K562 (cell line): ENCODE results near the gene OSBPL3. TPM values are rescaled to one million over a fixed set of nuclear protein-coding genes. Genes with fewer than 3 reads are reported as not detected.

ENCODE experiments used
- ATAC-seq: fragments of 200-7000 bp; cut with Tn5 transposase; 3 replicates; pipeline ENCODE4 v1.9.1; 2020; ENCODE audit warnings: moderate library complexity
- BruUV-seq: library from RNA; stranded (reverse); fragments of 400-500 nt; replicated peaks from 2 replicates; lab custom pipeline; 2021; lab: Mats Ljungman, UMichigan
- CTCF ChIA-PET: fragments of 300-600 bp; formaldehyde crosslinking; extraction: SDS; loops from one replicate; lab custom pipeline; 2021; ENCODE audit warnings: low intra/inter-chr PET ratio; lab: Yijun Ruan, JAX
- POLR2A ChIA-PET: fragments of 300-600, 350-650 bp; sonication (Branson Sonifier 250); formaldehyde crosslinking; extraction: SDS; loops from one replicate; lab custom pipeline; 2021; ENCODE audit warnings: antibody characterized with exemption, inconsistent platforms; lab: Yijun Ruan, JAX
- DNase-seq, 4 experiments: peaks; one replicate each; pipeline versions ENCODE4 v3.0.0 to v3.0.0-alpha.2; 2011 to 2018; ENCODE audit warnings: low spot score in 3 of 4, mixed read lengths in 3 of 4; ENCODE audit errors: extremely low read depth in 1 of 4
- FAIRE-seq: peaks from 2 replicates; lab custom pipeline; 2011; peaks lifted over from hg19 to GRCh38; lab: Jason Lieb, UNC
- H2AFZ ChIP-seq: 2 replicates; pipeline ENCODE4 v1.6.0; 2011; ENCODE audit warnings: low read depth, low read length, control low read depth, inconsistent platforms
- H3K27ac ChIP-seq: fragments of 200-600 bp; 3 replicates; pipeline ENCODE4 v1.8.0; 2011; ENCODE audit warnings: low read depth, mild to moderate bottlenecking, control low read depth, inconsistent platforms, low read length, moderate library complexity, mixed read lengths; ENCODE audit errors: extremely low read depth
- H3K27me3 ChIP-seq, 2 experiments: fragments of 300-600 bp in 1 of 2; 2 replicates in 1 of 2; 3 replicates in 1 of 2; pipeline versions ENCODE4 v1.6.0 to v1.8.0; 2011; ENCODE audit warnings: inconsistent platforms in 2 of 2, low read length in 2 of 2, mild to moderate bottlenecking in 1 of 2, mixed read lengths in 1 of 2, moderate library complexity in 1 of 2; ENCODE audit not compliant: control insufficient read depth in 2 of 2, insufficient read depth in 2 of 2
- H3K36me3 ChIP-seq: fragments of 300-600 bp; 3 replicates; pipeline ENCODE4 v1.8.0; 2011; ENCODE audit warnings: mild to moderate bottlenecking, low read length, inconsistent platforms; ENCODE audit not compliant: control insufficient read depth, insufficient read depth
- H3K4me1 ChIP-seq, 2 experiments: fragments of 200-600 bp in 1 of 2; replicated peaks in 1 of 2; 2 replicates in 1 of 2; 3 replicates in 1 of 2; pipeline versions ENCODE4 v1.5.1 to v1.8.0; 2011; ENCODE audit warnings: inconsistent platforms in 2 of 2, low read length in 2 of 2, mild to moderate bottlenecking in 1 of 2, mixed read lengths in 1 of 2, moderate library complexity in 1 of 2; ENCODE audit not compliant: control insufficient read depth in 2 of 2, insufficient read depth in 2 of 2
- H3K4me2 ChIP-seq: 2 replicates; pipeline ENCODE4 v1.6.1; 2011; ENCODE audit warnings: low read length, control low read depth, inconsistent platforms, mixed read lengths; ENCODE audit not compliant: insufficient read depth
- H3K4me3 ChIP-seq: fragments of 200-600 bp; sonication (generic), shearing (Covaris generic); 2 replicates; pipeline ENCODE4 v1.5.1; 2016; ENCODE audit warnings: control low read depth, inconsistent platforms
- H3K79me2 ChIP-seq: fragments of 200-600 bp; 3 replicates; pipeline ENCODE4 v1.8.0; 2011; ENCODE audit warnings: low read length, inconsistent platforms; ENCODE audit not compliant: control insufficient read depth, insufficient read depth
- H3K9ac ChIP-seq, 2 experiments: 2 replicates each; pipeline versions ENCODE4 v1.6.0 to v1.6.1; 2011; ENCODE audit warnings: low read depth in 2 of 2, low read length in 2 of 2, control low read depth in 1 of 2, inconsistent platforms in 1 of 2, mild to moderate bottlenecking in 1 of 2, mixed read lengths in 1 of 2; ENCODE audit not compliant: insufficient read depth in 1 of 2
- H3K9me1 ChIP-seq: one replicate; pipeline ENCODE4 v1.6.0; 2011; ENCODE audit warnings: inconsistent platforms, mild to moderate bottlenecking, low read length, moderate library complexity; ENCODE audit not compliant: control insufficient read depth, insufficient read depth
- H3K9me3 ChIP-seq: replicated peaks from 2 replicates; pipeline ENCODE4 v1.5.1; 2011; ENCODE audit warnings: low read depth, low read length, inconsistent platforms; ENCODE audit not compliant: control insufficient read depth, insufficient read depth
- H4K20me1 ChIP-seq: replicated peaks from 2 replicates; pipeline ENCODE4 v1.6.1; 2011; ENCODE audit warnings: low read length, inconsistent platforms, mixed read lengths; ENCODE audit not compliant: control insufficient read depth, insufficient read depth
- HEY1 ChIP-seq: fragments of 250-450 bp; sonication (Bioruptor Pico); IDR thresholded peaks from 2 replicates; pipeline ENCODE4 v1.5.0; 2020; ENCODE audit warnings: mild to moderate bottlenecking, moderate library complexity, borderline replicate concordance
- MAFG ChIP-seq: fragments of 450-650 bp; conservative IDR thresholded peaks from 2 replicates; pipeline ENCODE4 v1.6.1; 2016; ENCODE audit warnings: missing genetic modification characterization, missing compliant biosample characterization
- MEIS2 ChIP-seq: fragments of 450-650 bp; IDR thresholded peaks from 2 replicates; pipeline ENCODE4 v1.6.1; 2014; ENCODE audit warnings: mild to moderate bottlenecking; ENCODE audit not compliant: partially characterized antibody
- PKNOX1 ChIP-seq: fragments of 450-650 bp; IDR thresholded peaks from 2 replicates; pipeline ENCODE4 v1.6.1; 2016
- ZFP36 ChIP-seq: fragments of 150-350 bp; IDR thresholded peaks from 2 replicates; pipeline ENCODE4 v1.6.1; 2018; ENCODE audit warnings: low read length, low read depth; ENCODE audit not compliant: partially characterized antibody
- ZNF584 ChIP-seq: fragments of 200-800 bp; sonication (Bioruptor generic); IDR thresholded peaks from 2 replicates; pipeline ENCODE4 v1.6.1; 2016; ENCODE audit warnings: low read depth, mild to moderate bottlenecking, missing genetic modification characterization, missing compliant biosample characterization
- WGBS: fragments of 100-300 bp; shearing (Covaris generic); methylation state at CpG from one replicate; pipeline ENCODE4 v1.1.6; 2016; ENCODE audit warnings: low coverage, mixed read lengths; ENCODE audit not compliant: insufficient coverage; ENCODE audit errors: missing lambda C conversion rate; 5-methylcytosine and 5-hydroxymethylcytosine counted together
- in situ Hi-C: fragments of 300-500 bp; cut with MboI; formaldehyde crosslinking; loops from 4 replicates; pipeline ENCODE4 v1.15.0; 2018; ENCODE audit warnings: inconsistent platforms, mixed read lengths
- intact Hi-C: fragments of 100-400 bp; cut with micrococcal nuclease; formaldehyde crosslinking; loops from 2 replicates; pipeline ENCODE4 v1.14.2; 2022
- polyA plus RNA-seq, 8 experiments: library from polyadenylated mRNA; depleted of rRNA in 4 of 8; stranded (reverse) in 5 of 8; unstranded in 3 of 8; fragments of >200 nt; fragmentation: Nextera tagmentation in 2 of 8; fragmentation: Illumina TruSeq in 1 of 8; extraction: Ambion mirVana in 2 of 8; extraction: Trizol in 1 of 8; gene quantifications; 2 replicates each; pipeline versions ENCODE4 v1.2.1 to v1.2.3, GENCODE V29; 2011 to 2014; ENCODE audit warnings: inconsistent platforms in 1 of 8, missing spikeins in 1 of 8
- total RNA-seq, 7 experiments: library from RNA; depleted of rRNA in 6 of 7; stranded (reverse); fragments of >200 nt in 6 of 7; fragmentation: Illumina TruSeq in 2 of 7; extraction: Trizol in 2 of 7; gene quantifications; 2 replicates each; pipeline versions ENCODE4 v1.2.1 to v1.2.3, GENCODE V29; 2011 to 2021; ENCODE audit warnings: low replicate concordance in 1 of 7
- TF ChIP-seq, protein P1 (sequence below), 2 experiments: IDR thresholded peaks in 1 of 2; conservative IDR thresholded peaks in 1 of 2; 2 replicates each; pipeline ENCODE4 v1.6.1; 2016; ENCODE audit warnings: low read depth in 2 of 2, mild to moderate bottlenecking in 1 of 2, missing compliant biosample characterization in 1 of 2, missing genetic modification characterization in 1 of 2, moderate library complexity in 1 of 2

OSBPL3 gene
- total and polyA plus RNA-seq, 9 of the 15 experiments (the other 6 are each of a cell fraction or from before 2014, with no cell fraction given), result 4.8 to 37.2 (median 26.5) TPM

DNA sequence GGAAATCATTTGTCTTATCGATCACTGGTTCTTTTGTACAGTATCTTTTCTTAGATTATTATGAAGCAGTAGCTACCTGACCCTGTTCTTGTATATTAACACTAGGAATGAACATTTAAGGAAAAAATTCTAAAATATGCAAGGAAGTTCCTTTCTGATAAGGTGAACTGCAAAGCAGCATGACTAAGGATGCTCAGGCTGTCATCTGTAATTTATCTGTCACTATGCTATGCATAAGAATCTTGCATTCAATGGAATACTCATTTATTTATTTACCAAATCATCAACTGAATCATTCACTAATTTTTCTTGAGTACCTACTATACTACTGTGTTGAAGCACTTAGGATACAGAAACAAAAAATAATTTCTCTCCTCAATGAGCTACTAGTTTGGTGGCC, 228.5 kb downstream of the OSBPL3 start:
- FAIRE-seq (no peak), ATAC-seq (no peak)

More for the DNA sequence above, 228.5 kb downstream of the OSBPL3 start:
- peaks cover under 1 to 2% of the 10 kb centered on the region in 2 experiments; a peak in 2 of 5 replicates for H3K4me1 ChIP-seq
- no peak overlapping the region for H3K9ac ChIP-seq
- in situ Hi-C loops, result no loop called here
- no peaks in the 10 kb centered on the region for H3K9me3 ChIP-seq
- ChIA-PET CTCF (no interaction called here), POLR2A (interaction anchor here (1.3 to 1.5 kb wide), 3 partner anchors 8 to 11 kb away, joined by 3 to 4 read pairs (median 4); no protein-coding TSS in a partner anchor)
- no peaks in the 10 kb centered on the region for H3K36me3 ChIP-seq
- H3K9me1 ChIP-seq, result no peaks in the 10 kb centered on the region
- no peak for DNase-seq
- H2AFZ ChIP-seq, result no peak overlapping the region
- no peak overlapping the region for H3K4me2 ChIP-seq
- 5% methylated on average over 1 of the region's 1 CpG for WGBS
- H3K27ac ChIP-seq, result no peak overlapping the region
- TF ChIP-seq ZNF584 (CRISPR knock-in tag) (no peak), MAFG (tag) (0 out of 2 replicates have a peak, but pooled peaks have one; percentile 13), PKNOX1 (peak; percentile 17; the same call in 1 of the 2 replicates), MEIS2 (peak; percentile 73), ZFP36 (no peak), HEY1 (no peak)
- TF ChIP-seq, protein P1, sequence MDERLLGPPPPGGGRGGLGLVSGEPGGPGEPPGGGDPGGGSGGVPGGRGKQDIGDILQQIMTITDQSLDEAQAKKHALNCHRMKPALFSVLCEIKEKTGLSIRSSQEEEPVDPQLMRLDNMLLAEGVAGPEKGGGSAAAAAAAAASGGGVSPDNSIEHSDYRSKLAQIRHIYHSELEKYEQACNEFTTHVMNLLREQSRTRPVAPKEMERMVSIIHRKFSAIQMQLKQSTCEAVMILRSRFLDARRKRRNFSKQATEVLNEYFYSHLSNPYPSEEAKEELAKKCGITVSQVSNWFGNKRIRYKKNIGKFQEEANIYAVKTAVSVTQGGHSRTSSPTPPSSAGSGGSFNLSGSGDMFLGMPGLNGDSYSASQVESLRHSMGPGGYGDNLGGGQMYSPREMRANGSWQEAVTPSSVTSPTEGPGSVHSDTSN (CRISPR knock-in tag; IDR thresholded peaks at IDR 0.05; ENCODE audit: low read depth), result no peak
- TF ChIP-seq, protein P1 (tag; conservative IDR thresholded peaks at IDR 0.05; ENCODE audit: low read depth), result peak; percentile 64
- peaks cover 11 to 22% of the 10 kb centered on the region in 2 experiments for H3K27me3 ChIP-seq
- intact Hi-C loops, result no loop called here
- no peak overlapping the region for H3K4me3 ChIP-seq
- no peaks in the 10 kb centered on the region for H4K20me1 ChIP-seq
- no TSS peak for BruUV-seq
- H3K79me2 ChIP-seq, result no peaks in the 10 kb centered on the region
